PC-9 (cell line): ENCODE measurements around the gene ATP23. TPM values are rescaled to one million over a fixed set of nuclear protein-coding genes. Genes with fewer than 3 reads are reported as not detected.
A peak's percentile ranks its signal among the peaks of the same experiment; 100 is the strongest.

Source experiments
- BruUV-seq: library from RNA; stranded (reverse); fragments of 400-500 nt; replicated peaks from 2 replicates; lab custom pipeline; 2021; lab: Mats Ljungman, UMichigan
- CTCF ChIA-PET: fragments of 300-600 bp; sonication (Branson Sonifier 250); formaldehyde crosslinking; loops from one replicate; lab custom pipeline; 2022; ENCODE audit warnings: antibody characterized with exemption; lab: Charles Lee
- POLR2A ChIA-PET: fragments of 300-600 bp; sonication (Branson Sonifier 250); formaldehyde crosslinking; loops from one replicate; lab custom pipeline; 2022; ENCODE audit warnings: antibody characterized with exemption; ENCODE audit not compliant: unreplicated experiment; lab: Charles Lee
- DNase-seq, 2 experiments: peaks; one replicate each; pipeline versions ENCODE4 v3.0.0 to v3.0.0-alpha.2; 2015 to 2022; ENCODE audit warnings: mixed read lengths in 1 of 2
- H2AFZ ChIP-seq: fragments of 200-600 bp; sonication (generic); 2 replicates; pipeline ENCODE4 v1.8.1; 2017; ENCODE audit warnings: antibody characterized with exemption
- H3F3A ChIP-seq: fragments of 200-600 bp; sonication (generic); 2 replicates; pipeline ENCODE4 v1.8.1; 2017; ENCODE audit warnings: antibody characterized with exemption, mild to moderate bottlenecking, low read depth; ENCODE audit not compliant: insufficient read depth
- H3K27ac ChIP-seq: fragments of 200-600 bp; sonication (generic); 2 replicates; pipeline ENCODE4 v1.6.1; 2016; ENCODE audit warnings: mixed run types
- H3K27me3 ChIP-seq: fragments of 200-600 bp; sonication (generic); 2 replicates; pipeline ENCODE4 v1.6.1; 2016; ENCODE audit warnings: low read depth, mixed run types; ENCODE audit not compliant: insufficient read depth
- H3K36me3 ChIP-seq: fragments of 200-600 bp; sonication (generic); 2 replicates; pipeline ENCODE4 v1.6.1; 2016; ENCODE audit warnings: low read depth, mixed run types
- H3K4me1 ChIP-seq: fragments of 200-600 bp; sonication (generic); replicated peaks from 2 replicates; pipeline ENCODE4 v1.6.1; 2016; ENCODE audit warnings: mixed run types; ENCODE audit not compliant: insufficient read depth
- H3K4me2 ChIP-seq: fragments of 200-600 bp; sonication (generic); 2 replicates; pipeline ENCODE4 v1.6.1; 2017; ENCODE audit warnings: mixed run types
- H3K4me3 ChIP-seq: fragments of 200-600 bp; sonication (generic); 2 replicates; pipeline ENCODE4 v1.6.1; 2016; ENCODE audit warnings: mixed run types
- H3K79me2 ChIP-seq: fragments of 200-600 bp; sonication (generic); 2 replicates; pipeline ENCODE4 v1.6.1; 2017; ENCODE audit warnings: low read depth, mixed run types
- H3K9me2 ChIP-seq: fragments of 200-600 bp; sonication (generic); 2 replicates; pipeline ENCODE4 v1.8.1; 2017; ENCODE audit warnings: mild to moderate bottlenecking; ENCODE audit not compliant: insufficient read depth
- H3K9me3 ChIP-seq: fragments of 200-600 bp; sonication (generic); 2 replicates; pipeline ENCODE4 v1.8.1; 2016; ENCODE audit warnings: low read depth; ENCODE audit not compliant: insufficient read depth
- H4K20me1 ChIP-seq: fragments of 200-600 bp; sonication (generic); 2 replicates; pipeline ENCODE4 v1.8.1; 2017; ENCODE audit not compliant: insufficient read depth
- EZH2 ChIP-seq: fragments of 200-600 bp; sonication (generic); IDR thresholded peaks from 2 replicates; pipeline ENCODE4 v1.8.0; 2017; ENCODE audit warnings: antibody characterized with exemption, low read depth
- intact Hi-C: fragments of 100-400 bp; cut with micrococcal nuclease; formaldehyde crosslinking; loops from one replicate; pipeline ENCODE4 v1.10.0; 2022; ENCODE audit not compliant: unreplicated experiment
- total RNA-seq: library from RNA; stranded (reverse); gene quantifications from 2 replicates; pipeline ENCODE4 v1.2.3, GENCODE V29; 2021
- TF ChIP-seq, protein P1 (sequence below): fragments of 200-600 bp; sonication (generic); conservative IDR thresholded peaks from 2 replicates; pipeline ENCODE4 v1.6.1; 2017; ENCODE audit warnings: mixed run types, antibody characterized with exemption, mild to moderate bottlenecking, moderate library complexity

ATP23 gene
- total RNA-seq, 1 experiment from 2014 or later = 6.5 TPM

DNA sequence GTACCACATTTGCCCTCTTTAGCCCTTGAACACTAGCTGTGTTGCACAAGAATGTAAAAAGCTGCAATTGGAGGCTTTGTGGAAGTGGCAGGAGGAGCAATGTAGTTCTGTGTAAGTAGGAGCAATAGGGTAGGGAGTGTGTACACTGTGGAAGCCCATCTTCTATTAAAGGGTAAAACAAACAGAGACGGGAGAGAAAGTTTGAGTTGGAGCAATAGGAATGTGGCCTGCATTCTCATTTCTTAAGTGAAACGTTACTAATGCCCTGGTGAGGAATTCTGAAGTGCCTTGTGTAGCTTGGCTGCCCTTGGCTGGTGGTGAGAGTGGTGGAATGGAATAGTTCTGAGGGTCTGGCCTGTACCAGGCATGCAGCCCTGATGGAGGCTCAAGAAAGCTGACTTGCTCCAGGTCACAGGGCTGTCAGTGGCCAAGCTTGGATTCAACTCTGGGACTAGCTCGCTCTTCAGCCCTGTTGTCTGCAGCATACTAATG, 38.8 kb upstream of the ATP23 start:
- Histone ChIP-seq H3K27me3 (no peaks in the 10 kb centered on the region), H3K27ac (no peak overlapping the region), H3K36me3 (no peaks in the 10 kb centered on the region), H3K4me1 (peaks cover 17% of the 10 kb centered on the region), H3F3A (peaks cover 11% of the 10 kb centered on the region; the same call in 1 of the 2 replicates), H3K9me2 (no peaks in the 10 kb centered on the region), H3K4me2 (no peak overlapping the region), H3K79me2 (no peaks in the 10 kb centered on the region), H2AFZ (no peak overlapping the region), H4K20me1 (no peaks in the 10 kb centered on the region), H3K4me3 (no peak overlapping the region), H3K9me3 (no peaks in the 10 kb centered on the region)
- BruUV-seq = no TSS peak
- TF ChIP-seq EZH2 = no peak
- TF ChIP-seq, protein P1, sequence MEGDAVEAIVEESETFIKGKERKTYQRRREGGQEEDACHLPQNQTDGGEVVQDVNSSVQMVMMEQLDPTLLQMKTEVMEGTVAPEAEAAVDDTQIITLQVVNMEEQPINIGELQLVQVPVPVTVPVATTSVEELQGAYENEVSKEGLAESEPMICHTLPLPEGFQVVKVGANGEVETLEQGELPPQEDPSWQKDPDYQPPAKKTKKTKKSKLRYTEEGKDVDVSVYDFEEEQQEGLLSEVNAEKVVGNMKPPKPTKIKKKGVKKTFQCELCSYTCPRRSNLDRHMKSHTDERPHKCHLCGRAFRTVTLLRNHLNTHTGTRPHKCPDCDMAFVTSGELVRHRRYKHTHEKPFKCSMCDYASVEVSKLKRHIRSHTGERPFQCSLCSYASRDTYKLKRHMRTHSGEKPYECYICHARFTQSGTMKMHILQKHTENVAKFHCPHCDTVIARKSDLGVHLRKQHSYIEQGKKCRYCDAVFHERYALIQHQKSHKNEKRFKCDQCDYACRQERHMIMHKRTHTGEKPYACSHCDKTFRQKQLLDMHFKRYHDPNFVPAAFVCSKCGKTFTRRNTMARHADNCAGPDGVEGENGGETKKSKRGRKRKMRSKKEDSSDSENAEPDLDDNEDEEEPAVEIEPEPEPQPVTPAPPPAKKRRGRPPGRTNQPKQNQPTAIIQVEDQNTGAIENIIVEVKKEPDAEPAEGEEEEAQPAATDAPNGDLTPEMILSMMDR = no peak
- intact Hi-C loops = loop anchor here (10.0 kb wide), 1 partner anchor 448 kb away; the partner anchor contains the start of genes GLI1 and INHBE
- DNase-seq = no peak
- POLR2A ChIA-PET = no interaction called here
- CTCF ChIA-PET = no interaction called here

DNA sequence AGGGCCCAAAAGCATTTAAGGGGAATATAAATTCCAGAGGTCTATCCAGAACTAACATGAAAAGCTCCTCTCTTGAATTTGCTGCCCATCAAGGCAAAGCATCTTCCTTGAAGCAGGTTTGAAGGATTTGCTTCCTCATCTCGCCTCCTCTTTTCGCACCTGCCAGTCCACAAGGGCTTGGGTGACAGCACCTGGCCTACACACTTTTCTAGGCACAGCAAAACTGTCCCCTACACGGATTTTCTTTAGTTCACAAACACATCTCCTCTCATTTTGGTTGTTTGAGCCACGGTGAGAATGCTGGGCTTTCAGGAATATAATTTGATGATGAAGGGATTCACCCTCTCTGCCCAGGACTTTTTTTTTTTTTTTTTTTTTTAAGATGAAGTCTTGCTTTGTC, 36.9 kb upstream of the ATP23 start:
- no TSS peak for BruUV-seq
- H3K36me3 ChIP-seq = no peaks in the 10 kb centered on the region
- CTCF ChIA-PET = no interaction called here
- H4K20me1 ChIP-seq = no peaks in the 10 kb centered on the region
- intact Hi-C loops = loop anchor here (10.0 kb wide), 1 partner anchor 450 kb away; the partner anchor contains the start of genes GLI1 and INHBE
- DNase-seq = no peak
- H3F3A ChIP-seq = no peaks in the 10 kb centered on the region
- POLR2A ChIA-PET = no interaction called here
- no peaks in the 10 kb centered on the region for H3K9me3 ChIP-seq
- no peaks in the 10 kb centered on the region for H3K79me2 ChIP-seq
- TF ChIP-seq, protein P1 = no peak
- no peak for TF ChIP-seq EZH2
- H3K4me3 ChIP-seq = no peak overlapping the region
- no peaks in the 10 kb centered on the region for H3K9me2 ChIP-seq
- no peak overlapping the region for H2AFZ ChIP-seq
- no peak overlapping the region for H3K27ac ChIP-seq
- H3K4me1 ChIP-seq = peaks cover 4% of the 10 kb centered on the region; the same call in 1 of the 2 replicates
- H3K27me3 ChIP-seq = no peaks in the 10 kb centered on the region
- no peak overlapping the region for H3K4me2 ChIP-seq

DNA sequence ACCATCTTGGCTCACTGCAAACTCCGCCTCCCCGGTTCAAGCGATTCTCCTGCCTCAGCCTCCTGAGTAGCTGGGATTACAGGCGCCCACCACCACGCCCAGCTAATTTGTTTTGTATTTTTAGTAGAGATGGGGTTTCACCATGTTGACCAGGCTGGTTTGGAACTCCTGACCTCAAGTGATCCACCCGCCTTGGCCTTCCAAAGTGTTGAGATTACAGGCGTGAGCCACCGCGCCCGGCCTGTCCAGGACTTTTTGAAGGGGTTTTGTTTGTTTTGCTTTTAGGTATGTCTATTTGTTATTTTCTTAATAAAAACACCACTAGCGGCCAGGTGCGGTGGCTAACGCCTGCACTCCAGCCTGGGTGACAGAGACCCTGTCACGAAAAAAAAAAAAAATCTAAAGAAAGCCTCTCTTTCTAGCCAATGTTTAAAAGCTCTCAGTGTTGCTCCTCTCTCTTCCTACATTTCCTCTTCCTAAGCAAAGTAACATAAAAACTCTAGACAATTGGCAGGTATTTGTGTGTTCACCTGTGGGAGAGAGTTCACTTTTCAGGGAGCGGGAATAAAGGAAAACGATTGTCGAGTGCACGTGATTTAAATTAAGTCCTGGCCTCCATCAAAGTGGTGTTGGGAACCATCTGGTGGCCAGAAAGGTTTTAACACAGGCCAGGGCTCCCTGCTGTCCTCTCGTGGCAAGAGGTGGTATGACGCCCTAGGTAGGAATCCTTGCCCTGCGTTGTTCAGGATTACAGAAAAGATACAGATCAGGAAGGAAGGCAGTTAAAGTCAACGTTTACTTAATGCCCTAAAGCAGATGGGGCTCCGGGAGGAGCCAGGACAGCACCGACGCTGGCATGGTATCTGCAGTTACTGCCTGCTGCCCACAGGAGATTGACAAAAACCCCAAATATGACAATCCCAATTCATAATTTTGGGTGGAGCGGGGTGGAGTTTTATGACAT, 36.2 kb upstream of the ATP23 start:
- ChIA-PET POLR2A (no interaction called here), CTCF (interaction anchor here (0.7 to 1.2 kb wide), 3 partner anchors 35 to 60 kb away, joined by 3 to 5 read pairs (median 3); no protein-coding TSS in a partner anchor)
- Histone ChIP-seq H3K4me3 (no peak overlapping the region; the same call in 1 of the 2 replicates), H3K4me2 (peak overlapping the region; percentile 62), H3K36me3 (no peaks in the 10 kb centered on the region), H2AFZ (0 out of 2 replicates have a peak overlapping the region, but pooled peaks have one; percentile 22), H3K9me2 (no peaks in the 10 kb centered on the region), H3K79me2 (no peaks in the 10 kb centered on the region), H3K4me1 (peaks cover 4% of the 10 kb centered on the region; the same call in 1 of the 2 replicates), H3K9me3 (no peaks in the 10 kb centered on the region), H3F3A (no peaks in the 10 kb centered on the region), H3K27ac (no peak overlapping the region), H4K20me1 (no peaks in the 10 kb centered on the region), H3K27me3 (0 out of 2 replicates have a peak, but pooled peaks cover 2% of the 10 kb centered on the region)
- no peak for TF ChIP-seq EZH2
- TF ChIP-seq, protein P1 = peak; percentile 98
- DNase-seq = peak; percentile 76 to 88
- no TSS peak for BruUV-seq
- intact Hi-C loops = loop anchor here (1.0 to 10.0 kb wide), 5 partner anchors 74 to 450 kb away; partner anchors contain the start of genes GLI1, INHBE and TSFM
